Smooth muscle cell (in vitro differentiated cells): ENCODE measurements around the gene CNTN6. TPM values are rescaled to one million over a fixed set of nuclear protein-coding genes. Genes with fewer than 3 reads are reported as not detected.

Experiments
- DNase-seq: peaks from one replicate; lab custom pipeline; 2025; ENCODE audit not compliant: unreplicated experiment; lab: John Stamatoyannopoulos, UW
- H2AFZ ChIP-seq: fragments of 200-600 bp; sonication (generic); 2 replicates; pipeline ENCODE4 v1.6.0; 2016; ENCODE audit warnings: antibody characterized with exemption, low read depth, mild to moderate bottlenecking
- H3F3A ChIP-seq: fragments of 200-600 bp; sonication (generic); 2 replicates; pipeline ENCODE4 v1.6.0; 2017; ENCODE audit warnings: antibody characterized with exemption, low read depth
- H3K27ac ChIP-seq: fragments of 200-600 bp; sonication (generic); 2 replicates; pipeline ENCODE4 v1.5.1; 2016; ENCODE audit warnings: low read depth, mild to moderate bottlenecking
- H3K27me3 ChIP-seq: fragments of 200-600 bp; sonication (generic); 2 replicates; pipeline ENCODE4 v1.6.1; 2016; ENCODE audit warnings: low read depth, mild to moderate bottlenecking
- H3K36me3 ChIP-seq: fragments of 200-600 bp; sonication (generic); 2 replicates; pipeline ENCODE4 v1.5.1; 2016; ENCODE audit warnings: low read depth
- H3K4me1 ChIP-seq: fragments of 200-600 bp; sonication (generic); 2 replicates; pipeline ENCODE4 v1.5.1; 2016; ENCODE audit warnings: low read depth
- H3K4me2 ChIP-seq: fragments of 200-600 bp; sonication (generic); 2 replicates; pipeline ENCODE4 v1.6.0; 2016; ENCODE audit warnings: mild to moderate bottlenecking
- H3K4me3 ChIP-seq: fragments of 200-600 bp; sonication (generic); 2 replicates; pipeline ENCODE4 v1.5.1; 2016; ENCODE audit warnings: mild to moderate bottlenecking
- H3K79me2 ChIP-seq: fragments of 200-600 bp; sonication (generic); 2 replicates; pipeline ENCODE4 v1.6.0; 2016; ENCODE audit warnings: low read depth, mild to moderate bottlenecking
- H3K9ac ChIP-seq: fragments of 200-600 bp; sonication (generic); 2 replicates; pipeline ENCODE4 v1.6.0; 2016; ENCODE audit warnings: low read depth
- H3K9me3 ChIP-seq: fragments of 200-600 bp; sonication (generic); replicated peaks from 2 replicates; pipeline ENCODE4 v1.5.1; 2016; ENCODE audit warnings: low read depth
- H4K20me1 ChIP-seq: fragments of 200-600 bp; sonication (generic); 2 replicates; pipeline ENCODE4 v1.6.0; 2016; ENCODE audit warnings: low read depth
- CTCF ChIP-seq: fragments of 200-600 bp; sonication (generic); IDR thresholded peaks from 2 replicates; pipeline ENCODE4 v1.5.1; 2017; ENCODE audit warnings: borderline replicate concordance, mild to moderate bottlenecking, antibody characterized with exemption; ENCODE audit not compliant: insufficient read depth, poor library complexity, severe bottlenecking
- WGBS: methylation state at CpG from one replicate; pipeline ENCODE4 v1.1.7; 2016; ENCODE audit warnings: low lambda C conversion rate; 5-methylcytosine and 5-hydroxymethylcytosine counted together
- polyA plus RNA-seq: library from polyadenylated mRNA; unstranded; fragments of >200 nt; fragmentation: Nextera tagmentation; extraction: Ambion mirVana; gene quantifications from 2 replicates; pipeline ENCODE4 v1.2.1, GENCODE V29; 2016
- total RNA-seq: library from RNA; depleted of rRNA; stranded (reverse); fragments of >200 nt; gene quantifications from 2 replicates; pipeline ENCODE4 v1.2.3, GENCODE V29; 2014

CNTN6 gene
- total and polyA plus RNA-seq, 2 experiments from 2014 or later: 8.1 to 11.1 TPM

DNA sequence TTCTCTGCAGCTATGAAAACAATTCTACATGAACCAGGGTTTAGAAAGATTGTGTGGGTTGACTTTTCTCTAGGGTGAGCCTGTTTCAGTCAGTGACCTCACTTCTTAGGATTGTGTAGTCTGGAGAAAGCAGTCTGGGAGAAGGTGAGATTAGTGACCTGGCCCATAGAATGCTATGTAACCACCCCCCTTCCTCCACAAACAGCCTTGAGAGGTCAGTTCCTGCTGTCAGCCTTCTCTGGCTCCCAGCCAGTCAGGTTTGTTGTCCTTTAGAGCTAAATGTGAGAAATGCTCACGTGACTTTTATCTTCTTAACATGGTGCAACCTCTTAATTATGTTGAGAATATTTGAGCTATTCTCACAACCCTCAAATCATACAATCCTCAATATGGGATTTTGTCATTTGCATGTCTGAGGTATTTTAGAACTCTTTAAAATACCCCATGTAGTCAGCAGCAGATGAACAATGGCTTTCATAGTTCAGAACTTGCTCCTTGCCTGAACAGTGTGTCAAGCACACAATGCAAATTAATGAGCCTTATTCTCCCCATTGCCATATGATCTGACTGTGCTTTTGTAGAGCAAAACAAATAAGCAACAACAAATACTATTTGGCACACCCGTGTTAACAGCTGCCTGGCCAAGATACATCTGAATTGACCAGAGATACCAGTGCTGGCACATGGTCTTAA lies 311.6 kb downstream of the CNTN6 start:
- H3F3A ChIP-seq: no peaks in the 10 kb centered on the region
- H3K79me2 ChIP-seq: no peaks in the 10 kb centered on the region
- no peak for TF ChIP-seq CTCF
- peak overlapping the region; percentile 67 for H3K27ac ChIP-seq
- H3K27me3 ChIP-seq: no peaks in the 10 kb centered on the region
- H3K9me3 ChIP-seq: no peaks in the 10 kb centered on the region
- peaks cover 13% of the 10 kb centered on the region for H3K4me1 ChIP-seq
- no peak overlapping the region for H3K9ac ChIP-seq
- H3K4me2 ChIP-seq: peak overlapping the region; percentile 56
- H4K20me1 ChIP-seq: no peaks in the 10 kb centered on the region
- WGBS: 58% methylated on average over 2 of the region's 2 CpGs
- H3K36me3 ChIP-seq: no peaks in the 10 kb centered on the region
- no peak for DNase-seq
- no peak overlapping the region for H2AFZ ChIP-seq
- no peak overlapping the region for H3K4me3 ChIP-seq

DNA sequence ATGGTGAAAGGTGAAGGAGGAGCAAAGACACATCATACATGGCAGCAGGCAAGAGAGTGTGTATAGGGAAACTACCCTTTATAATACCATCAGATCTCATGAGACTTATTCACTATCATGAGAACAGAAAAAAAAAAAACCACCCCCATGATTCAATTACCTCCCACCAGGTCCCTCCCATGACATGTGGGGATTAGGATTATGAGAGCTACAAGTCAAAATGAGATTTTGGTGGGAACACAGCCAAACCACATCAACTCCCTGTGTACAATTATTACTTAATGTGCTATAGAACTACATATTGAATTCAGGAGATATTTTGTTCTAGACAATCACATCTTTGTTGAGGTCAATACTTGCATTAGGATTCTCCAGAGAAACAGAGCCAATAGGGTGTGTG lies 313.4 kb downstream of the CNTN6 start:
- Histone ChIP-seq H3K27me3 (no peaks in the 10 kb centered on the region), H3K27ac (no peak overlapping the region), H3K4me3 (no peak overlapping the region), H3K36me3 (no peaks in the 10 kb centered on the region), H3F3A (no peaks in the 10 kb centered on the region), H3K4me1 (peaks cover 13% of the 10 kb centered on the region), H3K9ac (no peak overlapping the region), H3K4me2 (no peak overlapping the region), H4K20me1 (no peaks in the 10 kb centered on the region), H2AFZ (no peak overlapping the region), H3K9me3 (no peaks in the 10 kb centered on the region), H3K79me2 (no peaks in the 10 kb centered on the region)
- no peak for TF ChIP-seq CTCF
- DNase-seq: no peak

GRCh38 chr3:1421577-1421976 lies 328.8 kb downstream of the CNTN6 start:
- Histone ChIP-seq H3K4me2 (no peak overlapping the region), H3K4me1 (no peaks in the 10 kb centered on the region), H3F3A (no peaks in the 10 kb centered on the region), H3K9ac (no peak overlapping the region), H3K4me3 (no peak overlapping the region), H4K20me1 (no peaks in the 10 kb centered on the region), H3K27me3 (no peaks in the 10 kb centered on the region), H3K79me2 (no peaks in the 10 kb centered on the region), H3K36me3 (no peaks in the 10 kb centered on the region), H3K27ac (no peak overlapping the region), H2AFZ (no peak overlapping the region), H3K9me3 (no peaks in the 10 kb centered on the region)
- no peak for TF ChIP-seq CTCF
- WGBS: 79% methylated on average over 3 of the region's 3 CpGs
- no peak for DNase-seq

- H3K9ac ChIP-seq: no peak overlapping the region
- H3K4me1 ChIP-seq: no peaks in the 10 kb centered on the region
- 77% methylated on average over 3 of the region's 3 CpGs for WGBS
- no peak overlapping the region for H2AFZ ChIP-seq
- H3K9me3 ChIP-seq: no peaks in the 10 kb centered on the region
- no peaks in the 10 kb centered on the region for H3K79me2 ChIP-seq
- no peak overlapping the region for H3K27ac ChIP-seq
- H3K4me3 ChIP-seq: no peak overlapping the region
- H4K20me1 ChIP-seq: no peaks in the 10 kb centered on the region
- TF ChIP-seq CTCF: no peak
- no peaks in the 10 kb centered on the region for H3K36me3 ChIP-seq
- no peaks in the 10 kb centered on the region for H3F3A ChIP-seq
- H3K27me3 ChIP-seq: no peaks in the 10 kb centered on the region
- no peak for DNase-seq
- H3K4me2 ChIP-seq: no peak overlapping the region
Observed at GRCh38 chr3:1423566-1424089, 330.8 kb downstream of the CNTN6 start.
